HepG2 (cell line): ENCODE measurements around the gene PMVK. TPM values are rescaled to one million over a fixed set of nuclear protein-coding genes. Genes with fewer than 3 reads are reported as not detected.

ENCODE experiments used
- ATAC-seq: fragments of 200-7000 bp; cut with Tn5 transposase; 3 replicates; pipeline ENCODE4 v1.9.1; 2020; ENCODE audit warnings: mild to moderate bottlenecking, moderate library complexity
- BruUV-seq: library from RNA; stranded (reverse); fragments of 400-500 nt; replicated peaks from 2 replicates; lab custom pipeline; 2021; lab: Mats Ljungman, UMichigan
- CTCF ChIA-PET: fragments of 300-600 bp; formaldehyde crosslinking; extraction: SDS; loops from one replicate; lab custom pipeline; 2021; ENCODE audit warnings: low total read pairs, inconsistent platforms, low intra/inter-chr PET ratio; lab: Yijun Ruan, JAX
- POLR2A ChIA-PET: fragments of 350-600 bp; sonication (Branson Sonifier 250); formaldehyde crosslinking; loops from one replicate; lab custom pipeline; 2020; ENCODE audit warnings: antibody characterized with exemption, inconsistent platforms; lab: Yijun Ruan, JAX
- DNase-seq: peaks from one replicate; pipeline ENCODE4 v3.0.0-alpha.2; 2015; ENCODE audit warnings: low spot score
- FAIRE-seq: peaks from 3 replicates; lab custom pipeline; 2011; peaks lifted over from hg19 to GRCh38; lab: Jason Lieb, UNC
- H2AFZ ChIP-seq: one replicate; pipeline ENCODE4 v1.6.1; 2011; ENCODE audit warnings: low read length, inconsistent platforms
- H3K27ac ChIP-seq: fragments of 300-600 bp; 3 replicates; pipeline ENCODE4 v1.8.0; 2011; ENCODE audit warnings: mixed run types, mild to moderate bottlenecking, mixed read lengths, low read length, inconsistent platforms; ENCODE audit not compliant: insufficient read depth; ENCODE audit errors: extremely low read length
- H3K27me3 ChIP-seq, 2 experiments: fragments of 200-600 bp in 1 of 2; 2 replicates in 1 of 2; 3 replicates in 1 of 2; pipeline versions ENCODE4 v1.6.0 to v1.8.0; 2011; ENCODE audit warnings: low read length in 2 of 2, mild to moderate bottlenecking in 2 of 2, moderate library complexity in 2 of 2, inconsistent platforms in 1 of 2; ENCODE audit not compliant: insufficient read depth in 2 of 2, control insufficient read depth in 1 of 2
- H3K36me3 ChIP-seq, 2 experiments: fragments of 200-600 bp in 1 of 2; replicated peaks in 1 of 2; 2 replicates in 1 of 2; 3 replicates in 1 of 2; pipeline versions ENCODE4 v1.5.1 to v1.8.0; 2011; ENCODE audit warnings: low read length in 2 of 2, inconsistent platforms in 1 of 2; ENCODE audit not compliant: insufficient read depth in 2 of 2, control insufficient read depth in 1 of 2
- H3K4me1 ChIP-seq: 2 replicates; pipeline ENCODE4 v1.5.1; 2012; ENCODE audit warnings: low read length, inconsistent platforms; ENCODE audit not compliant: insufficient read depth
- H3K4me2 ChIP-seq: 2 replicates; pipeline ENCODE4 v1.6.0; 2011; ENCODE audit warnings: low read depth, low read length, inconsistent platforms
- H3K4me3 ChIP-seq, 3 experiments: fragments of 200-600 bp in 1 of 3; sonication (generic), shearing (Covaris generic) in 1 of 3; replicated peaks in 1 of 3; 2 replicates each; pipeline ENCODE4 v1.5.1; 2011 to 2016; ENCODE audit warnings: low read length in 3 of 3, inconsistent platforms in 2 of 3, low read depth in 2 of 3, mild to moderate bottlenecking in 2 of 3, control low read depth in 1 of 3, mixed read lengths in 1 of 3; ENCODE audit not compliant: insufficient read depth in 1 of 3
- H3K79me2 ChIP-seq: one replicate; pipeline ENCODE4 v1.6.1; 2011; ENCODE audit warnings: low read length, inconsistent platforms; ENCODE audit not compliant: insufficient read depth
- H3K9ac ChIP-seq: 2 replicates; pipeline ENCODE4 v1.6.0; 2011; ENCODE audit warnings: mild to moderate bottlenecking, low read depth, low read length, inconsistent platforms; ENCODE audit not compliant: insufficient read depth
- H3K9me3 ChIP-seq: 2 replicates; pipeline ENCODE4 v1.5.1; 2012; ENCODE audit warnings: mild to moderate bottlenecking, low read length
- H4K20me1 ChIP-seq: 2 replicates; pipeline ENCODE4 v1.6.0; 2011; ENCODE audit warnings: inconsistent platforms, mild to moderate bottlenecking, low read length, moderate library complexity; ENCODE audit not compliant: insufficient read depth
- BHLHE40 ChIP-seq: IDR thresholded peaks from 2 replicates; pipeline ENCODE4 v1.6.1; 2011; ENCODE audit warnings: low read length, improper control_type of control experiment
- MAF1 ChIP-seq: sonication (generic); formaldehyde crosslinking; IDR thresholded peaks from 2 replicates; pipeline ENCODE4 v1.5.0; 2020; ENCODE audit warnings: missing genetic modification reagents, borderline replicate concordance
- NFE2L2 ChIP-seq: fragments of 150-350 bp; IDR thresholded peaks from 2 replicates; pipeline ENCODE4 v1.6.1; 2014; ENCODE audit warnings: low read length
- NR2F6 ChIP-seq, 2 experiments: IDR thresholded peaks; 2 replicates each; pipeline ENCODE4 v1.6.1; 2016; ENCODE audit warnings: antibody characterized with exemption in 1 of 2, mild to moderate bottlenecking in 1 of 2
- TCF7L2 ChIP-seq: IDR thresholded peaks from 2 replicates; pipeline ENCODE4 v1.6.1; 2011; ENCODE audit warnings: mild to moderate bottlenecking, low read depth, low read length, moderate library complexity
- TEAD2 ChIP-seq: sonication (generic); formaldehyde crosslinking; IDR thresholded peaks from 2 replicates; pipeline ENCODE4 v1.9.0; 2021; ENCODE audit warnings: missing genetic modification reagents
- ZNF136 ChIP-seq: sonication (generic); formaldehyde crosslinking; IDR thresholded peaks from 2 replicates; pipeline ENCODE4 v1.8.1; 2022; ENCODE audit warnings: low read depth, mild to moderate bottlenecking, moderate library complexity, missing genetic modification reagents
- ZNF3 ChIP-seq: IDR thresholded peaks from 2 replicates; pipeline ENCODE4 v1.7.0; 2017; ENCODE audit warnings: inconsistent platforms
- ZNF496 ChIP-seq: sonication (generic); formaldehyde crosslinking; IDR thresholded peaks from 2 replicates; pipeline ENCODE4 v1.8.1; 2023; ENCODE audit warnings: mild to moderate bottlenecking, moderate library complexity, missing genetic modification reagents; ENCODE audit not compliant: insufficient replicate concordance
- WGBS: methylation state at CpG from one replicate; pipeline ENCODE4 v1.1.6; 2017; ENCODE audit warnings: low lambda C conversion rate; 5-methylcytosine and 5-hydroxymethylcytosine counted together
- in situ Hi-C: cut with HindIII; loops from 2 replicates; pipeline ENCODE4 v1.10.0; 2017; ENCODE audit warnings: low pct_unique_long_range_greater_than_20kb; ENCODE audit not compliant: extremely low pct_ligation_motif_present
- intact Hi-C: fragments of 100-400 bp; cut with micrococcal nuclease; formaldehyde crosslinking; loops from one replicate; pipeline ENCODE4 v1.10.0; 2022; ENCODE audit not compliant: unreplicated experiment
- polyA plus RNA-seq, 8 experiments: library from polyadenylated mRNA; depleted of rRNA in 3 of 8; stranded (reverse) in 7 of 8; unstranded in 1 of 8; fragments of >200 nt; fragmentation: Illumina TruSeq in 4 of 8; extraction: Trizol in 4 of 8; gene quantifications; 2 replicates each; pipeline versions ENCODE4 v1.2.1 to v1.2.3, GENCODE V29; 2011 to 2016; ENCODE audit warnings: low read depth in 4 of 8, missing spikeins in 1 of 8, mixed read lengths in 1 of 8; ENCODE audit not compliant: insufficient read depth in 1 of 8
- total RNA-seq, 5 experiments: library from RNA; depleted of rRNA; stranded (reverse); fragments of >200 nt; fragmentation: Illumina TruSeq; extraction: Trizol; gene quantifications; 2 replicates each; pipeline ENCODE4 v1.2.3, GENCODE V29; 2016; ENCODE audit warnings: low read depth in 1 of 5
- TF ChIP-seq, protein P1 (sequence below): sonication (generic); formaldehyde crosslinking; IDR thresholded peaks from 2 replicates; pipeline ENCODE4 v1.4.0; 2020; ENCODE audit warnings: missing genetic modification reagents, borderline replicate concordance
- TF ChIP-seq, protein P2 (sequence below): sonication (generic); formaldehyde crosslinking; conservative IDR thresholded peaks from 2 replicates; pipeline ENCODE4 v1.4.0; 2020; ENCODE audit warnings: mild to moderate bottlenecking, missing genetic modification reagents, moderate library complexity
- TF ChIP-seq, protein P3 (sequence below): sonication (generic); formaldehyde crosslinking; IDR thresholded peaks from 2 replicates; pipeline ENCODE4 v1.4.0; 2020; ENCODE audit warnings: mild to moderate bottlenecking, missing genetic modification reagents

The PMVK gene
- total and polyA plus RNA-seq, 2 of the 13 experiments (the other 11 are each of a cell fraction or from before 2014, with no cell fraction given), result 3.9 to 12.6 TPM

DNA sequence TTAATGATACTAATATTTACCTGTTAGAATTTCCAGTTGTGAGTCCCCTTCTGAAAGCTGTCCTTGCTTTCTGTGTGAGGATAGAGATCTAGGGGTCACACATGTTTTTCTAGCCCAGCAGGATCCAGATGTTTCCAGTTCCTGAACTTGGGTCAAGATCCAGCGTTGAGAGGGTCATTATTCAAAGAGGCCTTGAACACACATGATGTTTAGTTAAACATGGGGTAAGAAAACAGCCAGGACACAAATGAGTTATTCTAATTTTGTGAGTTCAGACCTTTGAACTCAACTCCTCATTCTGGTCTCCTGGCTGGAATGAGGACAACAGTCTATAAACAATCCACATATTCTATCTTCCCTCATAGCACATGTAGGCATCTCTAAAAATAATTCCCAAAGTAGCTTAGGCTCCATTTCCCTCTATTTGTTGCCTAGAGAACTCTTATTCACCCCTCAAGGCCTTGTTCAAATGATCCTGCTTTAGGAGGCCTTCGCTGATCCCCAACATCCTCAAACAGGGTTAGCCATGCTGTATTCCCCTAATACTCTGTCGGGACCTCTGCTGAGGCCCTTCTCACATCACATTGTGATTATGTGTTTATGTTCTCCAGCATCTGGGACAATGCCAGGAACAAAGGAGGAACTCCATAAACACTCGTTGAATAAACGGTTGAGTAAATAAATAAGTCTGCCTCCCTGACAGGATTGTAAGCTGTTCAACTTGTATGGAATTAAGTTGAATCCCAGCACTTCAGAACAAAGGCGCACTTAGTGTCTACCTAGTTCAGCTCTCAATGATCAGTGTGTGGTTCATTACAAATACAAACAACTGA lies 51.4 kb downstream of the PMVK start (continued):
- no peak for TF ChIP-seq NR2F6 (IDR thresholded peaks at IDR 0.05)
- TF ChIP-seq NR2F6 (CRISPR knock-in tag; IDR thresholded peaks at IDR 0.05), result peak; percentile 59; the same call in 1 of the 2 replicates
- TF ChIP-seq ZNF496, result no peak
- no peak for TF ChIP-seq TEAD2 (CRISPR knock-in tag)
- TF ChIP-seq TCF7L2, result no peak
- no peak for TF ChIP-seq ZNF3 (CRISPR knock-in tag)
- TF ChIP-seq, protein P1, sequence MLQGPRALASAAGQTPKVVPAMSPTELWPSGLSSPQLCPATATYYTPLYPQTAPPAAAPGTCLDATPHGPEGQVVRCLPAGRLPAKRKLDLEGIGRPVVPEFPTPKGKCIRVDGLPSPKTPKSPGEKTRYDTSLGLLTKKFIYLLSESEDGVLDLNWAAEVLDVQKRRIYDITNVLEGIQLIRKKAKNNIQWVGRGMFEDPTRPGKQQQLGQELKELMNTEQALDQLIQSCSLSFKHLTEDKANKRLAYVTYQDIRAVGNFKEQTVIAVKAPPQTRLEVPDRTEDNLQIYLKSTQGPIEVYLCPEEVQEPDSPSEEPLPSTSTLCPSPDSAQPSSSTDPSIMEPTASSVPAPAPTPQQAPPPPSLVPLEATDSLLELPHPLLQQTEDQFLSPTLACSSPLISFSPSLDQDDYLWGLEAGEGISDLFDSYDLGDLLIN (CRISPR knock-in tag), result no peak
- TF ChIP-seq, all 625 proteins: peak for 15

DNA sequence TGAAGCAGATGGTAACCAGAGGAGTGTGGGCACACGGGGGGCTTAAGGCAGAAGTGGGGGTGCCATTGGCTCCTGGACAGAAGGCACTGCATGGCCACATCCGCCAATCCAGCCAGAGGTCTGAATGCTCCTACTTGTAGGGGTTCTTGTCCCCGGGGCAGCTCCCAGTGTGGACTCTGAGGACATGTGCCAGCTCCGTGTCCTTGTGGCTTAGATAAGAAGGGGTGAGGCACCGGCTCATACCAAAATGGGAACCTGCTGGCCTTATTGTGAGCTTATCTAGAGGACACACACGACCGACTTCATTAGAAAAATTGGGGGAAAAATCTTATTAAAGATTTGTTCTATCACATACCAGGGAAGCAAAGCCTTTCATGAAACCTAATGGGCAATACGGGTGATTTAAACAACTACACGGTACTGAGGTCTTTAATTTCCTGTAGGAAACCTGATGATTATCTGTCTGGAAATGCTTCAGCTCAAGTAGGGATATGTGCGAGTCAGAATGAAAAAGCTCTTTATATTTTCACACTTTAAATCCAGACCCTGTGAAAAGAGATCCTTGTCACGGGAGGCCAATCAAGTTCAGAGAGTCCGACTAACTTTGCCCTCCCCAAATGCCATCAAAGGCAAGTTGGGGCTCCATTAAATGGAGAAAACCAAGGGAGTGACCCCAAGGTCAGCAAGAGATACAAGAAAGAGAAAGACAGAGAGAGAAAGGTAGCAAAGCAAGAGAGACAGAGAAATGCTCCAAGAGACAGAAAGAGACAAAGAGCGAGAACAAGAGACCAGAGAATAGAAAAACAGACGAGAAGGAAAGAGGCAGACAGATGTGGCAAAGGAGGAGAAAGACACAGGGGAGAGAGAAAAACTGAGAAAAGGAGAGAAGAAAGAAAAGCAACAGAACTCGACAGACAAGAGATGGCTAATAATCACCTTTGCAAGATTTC lies 52.3 kb downstream of the PMVK start:
- no TSS peak for BruUV-seq
- Histone ChIP-seq H3K4me1 (peaks cover 33% of the 10 kb centered on the region), H3K27me3 (peaks cover 2 to 30% of the 10 kb centered on the region in 2 experiments; a peak in 4 of 5 replicates), H3K4me2 (peak overlapping the region; percentile 43), H3K36me3 (no peaks in the 10 kb centered on the region), H3K9ac (no peak overlapping the region), H4K20me1 (no peaks in the 10 kb centered on the region), H3K9me3 (no peaks in the 10 kb centered on the region), H3K79me2 (no peaks in the 10 kb centered on the region), H3K27ac (no peak overlapping the region), H2AFZ (no peak overlapping the region), H3K4me3 (peak overlapping the region in 1 of 3 experiments; percentile 19; a peak in 1 of 6 replicates)
- FAIRE-seq (no peak), ATAC-seq (no peak), DNase-seq (no peak)
- in situ Hi-C loops, result no loop called here
- ChIA-PET POLR2A (no interaction called here), CTCF (no interaction called here)
- intact Hi-C loops, result no loop called here
- TF ChIP-seq, protein P2, sequence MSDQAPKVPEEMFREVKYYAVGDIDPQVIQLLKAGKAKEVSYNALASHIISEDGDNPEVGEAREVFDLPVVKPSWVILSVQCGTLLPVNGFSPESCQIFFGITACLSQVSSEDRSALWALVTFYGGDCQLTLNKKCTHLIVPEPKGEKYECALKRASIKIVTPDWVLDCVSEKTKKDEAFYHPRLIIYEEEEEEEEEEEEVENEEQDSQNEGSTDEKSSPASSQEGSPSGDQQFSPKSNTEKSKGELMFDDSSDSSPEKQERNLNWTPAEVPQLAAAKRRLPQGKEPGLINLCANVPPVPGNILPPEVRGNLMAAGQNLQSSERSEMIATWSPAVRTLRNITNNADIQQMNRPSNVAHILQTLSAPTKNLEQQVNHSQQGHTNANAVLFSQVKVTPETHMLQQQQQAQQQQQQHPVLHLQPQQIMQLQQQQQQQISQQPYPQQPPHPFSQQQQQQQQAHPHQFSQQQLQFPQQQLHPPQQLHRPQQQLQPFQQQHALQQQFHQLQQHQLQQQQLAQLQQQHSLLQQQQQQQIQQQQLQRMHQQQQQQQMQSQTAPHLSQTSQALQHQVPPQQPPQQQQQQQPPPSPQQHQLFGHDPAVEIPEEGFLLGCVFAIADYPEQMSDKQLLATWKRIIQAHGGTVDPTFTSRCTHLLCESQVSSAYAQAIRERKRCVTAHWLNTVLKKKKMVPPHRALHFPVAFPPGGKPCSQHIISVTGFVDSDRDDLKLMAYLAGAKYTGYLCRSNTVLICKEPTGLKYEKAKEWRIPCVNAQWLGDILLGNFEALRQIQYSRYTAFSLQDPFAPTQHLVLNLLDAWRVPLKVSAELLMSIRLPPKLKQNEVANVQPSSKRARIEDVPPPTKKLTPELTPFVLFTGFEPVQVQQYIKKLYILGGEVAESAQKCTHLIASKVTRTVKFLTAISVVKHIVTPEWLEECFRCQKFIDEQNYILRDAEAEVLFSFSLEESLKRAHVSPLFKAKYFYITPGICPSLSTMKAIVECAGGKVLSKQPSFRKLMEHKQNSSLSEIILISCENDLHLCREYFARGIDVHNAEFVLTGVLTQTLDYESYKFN (CRISPR knock-in tag), result no peak
- TF ChIP-seq ZNF136 (CRISPR knock-in tag) (no peak), BHLHE40 (no peak), MAF1 (no peak), NFE2L2 (no peak)
- TF ChIP-seq, protein P3, sequence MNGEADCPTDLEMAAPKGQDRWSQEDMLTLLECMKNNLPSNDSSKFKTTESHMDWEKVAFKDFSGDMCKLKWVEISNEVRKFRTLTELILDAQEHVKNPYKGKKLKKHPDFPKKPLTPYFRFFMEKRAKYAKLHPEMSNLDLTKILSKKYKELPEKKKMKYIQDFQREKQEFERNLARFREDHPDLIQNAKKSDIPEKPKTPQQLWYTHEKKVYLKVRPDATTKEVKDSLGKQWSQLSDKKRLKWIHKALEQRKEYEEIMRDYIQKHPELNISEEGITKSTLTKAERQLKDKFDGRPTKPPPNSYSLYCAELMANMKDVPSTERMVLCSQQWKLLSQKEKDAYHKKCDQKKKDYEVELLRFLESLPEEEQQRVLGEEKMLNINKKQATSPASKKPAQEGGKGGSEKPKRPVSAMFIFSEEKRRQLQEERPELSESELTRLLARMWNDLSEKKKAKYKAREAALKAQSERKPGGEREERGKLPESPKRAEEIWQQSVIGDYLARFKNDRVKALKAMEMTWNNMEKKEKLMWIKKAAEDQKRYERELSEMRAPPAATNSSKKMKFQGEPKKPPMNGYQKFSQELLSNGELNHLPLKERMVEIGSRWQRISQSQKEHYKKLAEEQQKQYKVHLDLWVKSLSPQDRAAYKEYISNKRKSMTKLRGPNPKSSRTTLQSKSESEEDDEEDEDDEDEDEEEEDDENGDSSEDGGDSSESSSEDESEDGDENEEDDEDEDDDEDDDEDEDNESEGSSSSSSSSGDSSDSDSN, result no peak
- WGBS, result 39% methylated on average over 14 of the region's 15 CpGs
